ENCODE measurements around the gene STAM2.

- no peak for TF ChIP-seq ZNF354B (CRISPR knock-in tag; IDR thresholded peaks at IDR 0.05)
- TF ChIP-seq PRMT3 (CRISPR knock-in tag; IDR thresholded peaks at IDR 0.05; ENCODE audit: borderline replicate concordance, low read depth) = no peak
- TF ChIP-seq GLI4 (CRISPR knock-in tag; IDR thresholded peaks at IDR 0.05; ENCODE audit: borderline replicate concordance) = no peak
Observed at GRCh38 chr2:152120430-152120829, 55.1 kb downstream of the STAM2 start.
